GM18526 (cell line): ENCODE results near the gene MYH7B.

Experiments
- POLR2A ChIP-seq: IDR thresholded peaks from 3 replicates; pipeline ENCODE4 v1.6.1; 2011; ENCODE audit not compliant: insufficient read length; ENCODE audit errors: extremely low read depth

The MYH7B gene

DNA sequence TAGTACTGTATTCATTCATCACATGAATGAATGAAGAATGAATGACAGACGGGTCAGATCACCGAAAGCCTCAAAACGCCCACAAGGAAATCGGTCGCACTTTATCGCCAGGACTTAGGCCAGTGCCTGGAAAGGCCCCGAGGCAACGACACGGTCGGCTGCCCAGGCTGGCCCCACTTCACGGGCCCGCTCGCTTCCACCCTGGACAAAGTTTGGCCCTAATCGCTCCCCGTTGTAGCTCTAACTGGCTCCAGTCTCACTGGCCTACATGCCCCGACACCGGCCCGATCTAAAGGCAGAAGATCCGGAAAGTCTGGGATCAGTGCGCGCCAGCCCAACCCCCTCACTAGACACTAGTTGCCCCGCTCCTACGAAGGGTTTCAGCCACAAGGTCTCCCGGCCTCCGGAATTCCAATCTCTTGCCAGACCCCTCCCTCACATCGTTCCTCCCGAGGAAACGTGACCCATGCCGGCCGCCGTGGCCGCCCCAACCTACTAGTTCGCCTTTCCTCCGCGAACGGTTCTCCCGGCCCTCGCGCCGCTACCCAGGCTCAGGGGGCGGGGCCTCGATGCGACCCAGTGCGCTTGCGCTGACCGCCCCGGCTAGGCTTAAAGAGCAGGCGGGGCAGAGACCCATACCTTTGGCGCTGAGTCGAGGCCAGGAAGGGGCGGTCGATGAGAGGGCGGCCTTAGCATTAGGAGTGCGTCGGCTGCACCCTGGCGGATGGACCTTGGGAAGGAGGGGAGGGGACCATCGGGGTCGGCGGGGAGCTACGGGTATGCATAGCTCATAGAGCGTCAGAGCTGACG is at the start of gene MYH7B, which contains the start of gene GSS:
Gene MYH7B (plus strand): TSS at position 638 of the 810 bp plus-strand sequence. CDS start 22,138 bp downstream, outside the sequence.
Gene GSS (minus strand): TSS at position 576 of the 810 bp plus-strand sequence. CDS start 3,954 bp downstream, outside the sequence.
- TF ChIP-seq POLR2A: peak; percentile 84

DNA sequence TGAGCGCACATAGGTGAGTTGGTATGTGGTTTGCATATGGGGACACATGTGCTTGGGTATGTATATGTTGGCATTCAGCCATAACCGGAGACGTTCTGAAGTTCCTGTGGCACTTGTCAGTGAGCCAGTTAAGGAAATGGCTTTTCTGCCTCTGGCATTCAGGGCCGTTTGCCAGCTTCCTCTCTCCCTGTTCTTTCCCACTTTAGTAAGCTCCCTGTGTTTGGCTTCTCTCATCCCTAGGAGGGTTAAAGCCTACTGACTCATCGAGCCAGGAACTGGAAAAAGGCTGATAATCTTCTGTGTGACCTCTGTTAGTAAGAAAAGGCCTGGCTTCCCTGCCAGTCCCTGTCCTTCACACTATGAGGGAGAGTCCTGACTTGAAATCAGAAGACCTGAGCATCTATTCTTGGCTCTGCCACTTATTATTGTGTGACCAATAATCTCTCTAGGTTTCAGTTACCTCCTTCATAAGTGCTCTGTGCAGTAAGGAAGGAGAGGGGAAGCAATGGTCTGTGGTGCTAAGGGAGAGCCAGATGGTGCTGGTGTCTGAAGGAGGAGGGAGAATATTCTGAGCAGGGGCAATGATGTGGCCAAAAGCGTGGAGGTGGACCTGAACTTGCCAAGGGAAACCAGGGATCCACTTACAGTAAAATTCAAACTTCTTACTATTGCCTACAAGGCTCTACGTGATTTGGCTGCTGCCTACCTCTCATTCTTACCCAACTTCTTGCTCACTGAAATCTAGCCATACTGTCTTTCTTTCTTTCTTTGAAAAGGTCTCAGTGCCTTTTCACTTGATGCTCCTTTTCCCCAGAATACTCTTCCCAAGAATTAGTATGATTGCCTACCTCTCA is 47.8 kb upstream of the MYH7B start:
- TF ChIP-seq POLR2A: no peak

GRCh38 chr20:34915131-34915530 is 40.5 kb upstream of the MYH7B start:
- TF ChIP-seq POLR2A: no peak

DNA sequence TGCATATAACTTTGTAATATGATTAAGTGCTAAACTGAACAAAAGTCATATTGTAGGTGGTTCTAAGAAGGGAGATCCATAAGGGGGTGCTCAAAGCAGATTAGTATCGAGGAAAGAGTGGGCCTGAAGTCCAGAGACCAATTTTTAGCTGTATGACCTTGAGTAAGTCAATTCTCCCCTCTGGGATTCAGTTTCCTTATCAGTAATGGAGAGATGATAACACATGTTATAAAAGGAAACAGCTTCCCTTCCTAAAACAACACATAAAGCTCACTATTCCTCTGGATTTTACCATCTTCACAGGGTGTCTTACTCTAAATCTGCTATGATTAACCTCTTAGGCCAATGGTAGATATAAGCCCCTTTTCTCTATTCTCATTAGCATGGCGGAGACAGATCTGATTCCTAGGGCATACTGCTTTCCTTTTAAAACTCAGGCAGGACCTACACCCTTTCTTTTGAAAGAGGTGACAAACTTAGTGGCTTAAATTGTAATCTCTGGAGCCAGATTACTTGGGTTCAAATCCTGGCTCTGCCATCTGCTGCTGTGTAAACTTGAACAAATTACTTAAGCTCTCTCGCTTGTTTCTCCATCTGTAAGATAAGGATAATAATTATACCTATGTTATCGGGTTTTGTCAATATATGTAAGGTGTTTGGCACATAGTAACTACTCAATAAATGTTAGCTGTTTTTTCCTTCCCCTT is 39.8 kb upstream of the MYH7B start:
- no peak for TF ChIP-seq POLR2A

DNA sequence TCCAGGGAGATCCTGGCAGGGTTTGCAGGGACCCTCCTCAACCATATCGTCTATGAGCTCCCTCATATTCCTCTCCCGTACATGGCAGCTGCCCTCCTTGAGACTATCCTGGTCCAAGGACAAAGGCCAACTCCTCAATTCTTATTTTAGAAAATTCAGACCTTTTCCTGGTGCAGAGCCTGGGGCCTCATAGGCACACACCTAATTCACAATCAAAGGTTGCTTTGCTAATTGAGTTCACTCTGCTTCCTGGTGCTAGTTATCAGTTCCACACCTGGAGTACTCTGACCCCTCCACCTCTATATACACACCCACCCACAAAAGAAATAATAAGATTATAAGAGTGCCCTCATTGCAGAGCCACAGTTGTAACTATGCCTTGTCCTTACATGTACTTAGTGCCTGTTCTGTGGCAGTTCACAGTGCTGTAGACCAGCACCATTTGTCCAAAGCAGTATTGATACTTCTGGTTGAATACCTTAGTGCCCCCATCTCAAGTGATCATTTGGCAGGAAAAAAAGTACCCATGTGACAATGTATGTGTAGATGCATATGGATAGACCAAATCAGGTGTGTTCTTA is 38.8 kb upstream of the MYH7B start:
- no peak for TF ChIP-seq POLR2A

GRCh38 chr20:34920055-34920454 is 35.6 kb upstream of the MYH7B start:
- TF ChIP-seq POLR2A: no peak

GRCh38 chr20:34921436-34921835 is 34.2 kb upstream of the MYH7B start:
- no peak for TF ChIP-seq POLR2A

- no peak for TF ChIP-seq POLR2A
Observed at GRCh38 chr20:34922654-34923381, 32.9 kb upstream of the MYH7B start.

- no peak for TF ChIP-seq POLR2A
Observed at GRCh38 chr20:34923414-34923813, 32.3 kb upstream of the MYH7B start.

- TF ChIP-seq POLR2A: no peak
Observed at GRCh38 chr20:34925341-34925740, 30.3 kb upstream of the MYH7B start.

DNA sequence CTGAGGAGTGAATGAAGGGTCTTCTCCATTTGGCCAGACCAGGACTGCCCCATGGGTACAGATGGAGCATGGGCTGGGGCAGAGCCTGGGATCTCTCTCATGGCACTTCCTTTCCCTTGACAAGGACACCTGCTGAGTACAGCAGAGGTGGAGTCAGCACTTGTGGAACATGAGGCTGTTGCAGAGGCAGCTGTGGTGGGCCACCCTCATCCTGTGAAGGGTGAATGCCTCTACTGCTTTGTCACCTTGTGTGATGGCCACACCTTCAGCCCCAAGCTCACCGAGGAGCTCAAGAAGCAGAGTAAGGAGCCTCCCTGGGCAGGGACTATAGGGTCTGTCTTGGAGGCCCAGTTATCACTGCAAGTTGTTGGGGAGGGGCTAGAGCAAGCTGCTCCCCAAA is 29.7 kb upstream of the MYH7B start:
- no peak for TF ChIP-seq POLR2A

DNA sequence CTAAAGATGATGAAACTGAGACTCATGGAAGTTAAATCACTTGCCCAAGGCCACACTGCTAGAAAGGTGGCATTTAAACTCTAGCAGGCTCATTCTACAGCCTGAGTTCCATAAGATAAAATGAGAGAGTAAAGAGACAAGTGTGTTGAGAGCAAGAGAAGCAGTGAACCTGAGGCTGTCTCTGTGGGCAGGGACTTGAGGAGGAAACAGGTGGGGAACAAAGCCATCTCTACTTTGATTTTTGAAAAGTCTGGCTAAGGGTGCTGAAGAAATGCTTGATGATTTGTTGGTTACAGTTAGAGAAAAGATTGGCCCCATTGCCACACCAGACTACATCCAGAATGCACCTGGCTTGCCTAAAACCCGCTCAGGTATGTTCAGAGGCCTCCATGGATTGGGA is 29.1 kb upstream of the MYH7B start:
- TF ChIP-seq POLR2A: no peak

GRCh38 chr20:34927736-34928135 is 27.9 kb upstream of the MYH7B start:
- no peak for TF ChIP-seq POLR2A

DNA sequence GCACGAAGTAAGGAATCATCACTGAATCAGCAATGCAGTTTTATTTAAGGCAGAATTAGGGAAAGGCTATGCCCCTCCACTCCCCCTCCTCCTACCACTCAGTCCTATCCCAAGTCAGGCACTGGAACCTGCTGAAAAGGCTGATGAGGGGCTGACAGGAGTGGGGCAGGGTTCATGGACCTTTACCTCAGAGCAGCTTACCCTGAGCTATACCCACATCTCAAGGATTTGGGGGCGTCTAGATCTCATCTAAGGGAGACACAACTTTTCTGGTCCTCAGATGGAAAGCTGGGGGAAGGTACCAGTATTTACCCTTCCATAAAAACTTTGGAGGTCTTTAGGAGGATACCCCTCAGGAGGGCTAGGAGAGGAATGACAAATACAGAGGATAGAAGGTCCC is 27.3 kb upstream of the MYH7B start:
- no peak for TF ChIP-seq POLR2A

GRCh38 chr20:34931771-34932170 is 23.9 kb upstream of the MYH7B start:
- TF ChIP-seq POLR2A: no peak
